HG02678 (cell line): ENCODE results near the gene GSTM2.

Experiments
- ATAC-seq: cut with Tn5 transposase; IDR thresholded peaks from one replicate; pipeline ENCODE4 v1.9.1; 2021; ENCODE audit warnings: mild to moderate bottlenecking, moderate library complexity; ENCODE audit not compliant: unreplicated experiment

The GSTM2 gene

GRCh38 chr1:109712321-109712864 is 44.5 kb downstream of the GSTM2 start:
- no peak for ATAC-seq

- no peak for ATAC-seq
Measured at GRCh38 chr1:109713636-109714035, 45.8 kb downstream of the GSTM2 start.

- ATAC-seq, result no peak
Measured at GRCh38 chr1:109714661-109715372, 47.0 kb downstream of the GSTM2 start.

GRCh38 chr1:109716121-109716520 is 48.3 kb downstream of the GSTM2 start:
- ATAC-seq, result no peak

- ATAC-seq, result no peak
Measured at GRCh38 chr1:109716570-109717090, 48.8 kb downstream of the GSTM2 start.

GRCh38 chr1:109717729-109718128 is 49.9 kb downstream of the GSTM2 start:
- ATAC-seq, result no peak

GRCh38 chr1:109718495-109718894 is 50.6 kb downstream of the GSTM2 start:
- ATAC-seq, result no peak

GRCh38 chr1:109719337-109719837 is 51.5 kb downstream of the GSTM2 start:
- ATAC-seq, result no peak

GRCh38 chr1:109721042-109721441 is 53.2 kb downstream of the GSTM2 start:
- ATAC-seq, result no peak

GRCh38 chr1:109721971-109722370 is 54.1 kb downstream of the GSTM2 start:
- no peak for ATAC-seq

- ATAC-seq, result no peak
Measured at GRCh38 chr1:109722908-109723691, 55.2 kb downstream of the GSTM2 start.
